Panc1 (cell line): ENCODE results near the gene AFF2. TPM values are rescaled to one million over a fixed set of nuclear protein-coding genes. Genes with fewer than 3 reads are reported as not detected.

ENCODE experiments used
- ATAC-seq: fragments of 200-7000 bp; cut with Tn5 transposase; 2 replicates; pipeline ENCODE4 v1.9.1; 2020; ENCODE audit warnings: mild to moderate bottlenecking, moderate library complexity
- BruUV-seq: library from RNA; stranded (reverse); fragments of 400-500 nt; replicated peaks from 2 replicates; lab custom pipeline; 2021; lab: Mats Ljungman, UMichigan
- CTCF ChIA-PET: fragments of 300-600 bp; sonication (Branson Sonifier 250); formaldehyde crosslinking; loops from one replicate; lab custom pipeline; 2022; ENCODE audit warnings: antibody characterized with exemption; lab: Charles Lee
- POLR2A ChIA-PET: fragments of 300-600 bp; sonication (Branson Sonifier 250); formaldehyde crosslinking; loops from one replicate; lab custom pipeline; 2022; ENCODE audit warnings: antibody characterized with exemption; lab: Charles Lee
- DNase-seq: peaks from one replicate; pipeline ENCODE4 v3.0.0-alpha.2; 2010; ENCODE audit warnings: low read depth, low spot score
- H3K27ac ChIP-seq: 2 replicates; pipeline ENCODE4 v1.5.1; 2011; ENCODE audit warnings: mild to moderate bottlenecking, low read length, inconsistent platforms
- H3K27me3 ChIP-seq: fragments of 200-500 bp; sonication (Bioruptor generic); 2 replicates; pipeline ENCODE4 v1.6.0; 2014; ENCODE audit warnings: low read length, inconsistent platforms; ENCODE audit not compliant: control insufficient read depth, insufficient read depth
- H3K36me3 ChIP-seq: fragments of 200-500 bp; sonication (Bioruptor generic); 2 replicates; pipeline ENCODE4 v1.5.1; 2014; ENCODE audit warnings: inconsistent platforms, mild to moderate bottlenecking, low read length, moderate library complexity; ENCODE audit not compliant: control insufficient read depth, insufficient read depth
- H3K4me1 ChIP-seq: 2 replicates; pipeline ENCODE4 v1.5.1; 2011; ENCODE audit warnings: inconsistent platforms, mild to moderate bottlenecking, low read length, moderate library complexity; ENCODE audit not compliant: control insufficient read depth, insufficient read depth
- H3K4me3 ChIP-seq, 2 experiments: 2 replicates each; pipeline ENCODE4 v1.5.1; 2011 to 2012; ENCODE audit warnings: low read depth in 2 of 2, low read length in 2 of 2, mild to moderate bottlenecking in 2 of 2, inconsistent platforms in 1 of 2, moderate library complexity in 1 of 2
- H3K9me3 ChIP-seq: fragments of 200-500 bp; sonication (Bioruptor generic); 2 replicates; pipeline ENCODE4 v1.5.1; 2014; ENCODE audit warnings: low read depth, mild to moderate bottlenecking, inconsistent platforms, low read length, moderate library complexity; ENCODE audit not compliant: control insufficient read depth, insufficient read depth
- CTCF ChIP-seq: fragments of 450-650 bp; IDR thresholded peaks from 2 replicates; pipeline ENCODE4 v1.5.1; 2017; ENCODE audit warnings: mild to moderate bottlenecking
- POLR2AphosphoS5 ChIP-seq: IDR thresholded peaks from 2 replicates; pipeline ENCODE4 v1.6.1; 2012; ENCODE audit warnings: mild to moderate bottlenecking, low read depth, low read length, moderate library complexity
- REST ChIP-seq, 2 experiments: IDR thresholded peaks; 2 replicates each; pipeline ENCODE4 v1.6.1; 2011 to 2012; ENCODE audit warnings: low read depth in 2 of 2, control low read depth in 1 of 2, low read length in 1 of 2, mild to moderate bottlenecking in 1 of 2, moderate library complexity in 1 of 2; ENCODE audit not compliant: insufficient read depth in 1 of 2
- SIN3A ChIP-seq: IDR thresholded peaks from 2 replicates; pipeline ENCODE4 v1.6.1; 2012; ENCODE audit warnings: low read depth, mild to moderate bottlenecking, low read length, moderate library complexity, borderline replicate concordance; ENCODE audit not compliant: insufficient read depth
- TCF7L2 ChIP-seq: IDR thresholded peaks from 2 replicates; pipeline ENCODE4 v1.6.1; 2011; ENCODE audit warnings: mild to moderate bottlenecking, low read depth, low read length, inconsistent platforms
- in situ Hi-C: cut with HindIII; loops from 2 replicates; pipeline ENCODE4 v1.10.0; 2016; ENCODE audit warnings: low sequenced_read_pairs, low pct_unique_long_range_greater_than_20kb
- intact Hi-C: fragments of 100-400 bp; cut with micrococcal nuclease; formaldehyde crosslinking; loops from one replicate; pipeline ENCODE4 v1.10.0; 2022; ENCODE audit not compliant: unreplicated experiment
- total RNA-seq: library from RNA; stranded (reverse); gene quantifications from one replicate; pipeline ENCODE4 v1.2.1, GENCODE V29; 2021; ENCODE audit not compliant: unreplicated experiment

AFF2 gene
- total RNA-seq, 1 experiment from 2014 or later = 0.05 TPM

- intact Hi-C loops (no loop called here), in situ Hi-C loops (no loop called here)
- Histone ChIP-seq H3K27me3 (no peaks in the 10 kb centered on the region), H3K36me3 (no peaks in the 10 kb centered on the region), H3K4me1 (no peaks in the 10 kb centered on the region), H3K27ac (no peak overlapping the region), H3K9me3 (0 out of 2 replicates have a peak, but pooled peaks cover 2% of the 10 kb centered on the region), H3K4me3 (no peak overlapping the region)
- DNase-seq (no peak), ATAC-seq (no peak)
- ChIA-PET CTCF (no interaction called here), POLR2A (no interaction called here)
- TF ChIP-seq TCF7L2 = no peak
- TF ChIP-seq POLR2AphosphoS5 = no peak
- no peak for TF ChIP-seq REST (IDR thresholded peaks at IDR 0.05; ENCODE audit: insufficient read depth in 1 of 2, low read depth in 2 of 2, low read length in 1 of 2)
- TF ChIP-seq SIN3A = no peak
- no peak for TF ChIP-seq CTCF
- BruUV-seq = no TSS peak
Observed at GRCh38 chrX:149045645-149046210, 545.3 kb downstream of the AFF2 start.
